ENCODE results near the gene TMIE.

Gene TMIE

GRCh38 chr3:46715507-46716175 is 14.4 kb downstream of the TMIE start:
- no peaks in the 10 kb centered on the region for H4K20me1 ChIP-seq (ENCODE audit: insufficient read depth, low read length)
- H3K79me2 ChIP-seq (ENCODE audit: low read length): no peaks in the 10 kb centered on the region
- no peak overlapping the region for H3K9ac ChIP-seq (ENCODE audit: low read length)
- peaks cover 11% of the 10 kb centered on the region for H3K4me1 ChIP-seq (ENCODE audit: low read length)
- H3K9me3 ChIP-seq (ENCODE audit: insufficient read depth, low read length): no peaks in the 10 kb centered on the region
- H3K4me2 ChIP-seq (ENCODE audit: low read length): no peak overlapping the region
- TF ChIP-seq EZH2phosphoT487 (IDR thresholded peaks at IDR 0.05; ENCODE audit: low read depth) (no peak), CTCF (IDR thresholded peaks at IDR 0.05; ENCODE audit: low read depth, low read length) (no peak)
- no peak overlapping the region for H2AFZ ChIP-seq (ENCODE audit: low read depth, low read length)
- H3K36me3 ChIP-seq (replicated peaks; ENCODE audit: low read depth, low read length): no peaks in the 10 kb centered on the region
- no peak overlapping the region for H3K4me3 ChIP-seq (ENCODE audit: low read length)
- H3K27me3 ChIP-seq (ENCODE audit: low read depth, low read length): peaks cover 16% of the 10 kb centered on the region; the same call in 1 of the 2 replicates
- H3K27ac ChIP-seq (ENCODE audit: low read length): no peak overlapping the region

- H3K27me3 ChIP-seq (ENCODE audit: low read depth, low read length): peaks cover 21% of the 10 kb centered on the region; the same call in 1 of the 2 replicates
- no peak overlapping the region for H3K4me2 ChIP-seq (ENCODE audit: low read length)
- H2AFZ ChIP-seq (ENCODE audit: low read depth, low read length): no peak overlapping the region
- peaks cover 11% of the 10 kb centered on the region for H3K4me1 ChIP-seq (ENCODE audit: low read length)
- H3K27ac ChIP-seq (ENCODE audit: low read length): no peak overlapping the region
- no peaks in the 10 kb centered on the region for H3K9me3 ChIP-seq (ENCODE audit: insufficient read depth, low read length)
- no peaks in the 10 kb centered on the region for H3K36me3 ChIP-seq (replicated peaks; ENCODE audit: low read depth, low read length)
- no peak overlapping the region for H3K9ac ChIP-seq (ENCODE audit: low read length)
- no peak overlapping the region for H3K4me3 ChIP-seq (ENCODE audit: low read length)
- H4K20me1 ChIP-seq (ENCODE audit: insufficient read depth, low read length): no peaks in the 10 kb centered on the region
- H3K79me2 ChIP-seq (ENCODE audit: low read length): no peaks in the 10 kb centered on the region
- TF ChIP-seq CTCF (IDR thresholded peaks at IDR 0.05; ENCODE audit: low read depth, low read length) (no peak), EZH2phosphoT487 (IDR thresholded peaks at IDR 0.05; ENCODE audit: low read depth) (no peak)
Observed at GRCh38 chr3:46716461-46717441, 15.6 kb downstream of the TMIE start.

- Histone ChIP-seq H3K4me3 (ENCODE audit: low read length) (no peak within 1 kb of the TSS), H3K4me2 (ENCODE audit: low read length) (no peak within 1 kb of the TSS), H3K9me3 (ENCODE audit: insufficient read depth, low read length) (no peaks in the 10 kb centered on the region), H3K27ac (ENCODE audit: low read length) (no peak within 1 kb of the TSS), H2AFZ (ENCODE audit: low read depth, low read length) (no peak within 1 kb of the TSS), H3K27me3 (ENCODE audit: low read depth, low read length) (peaks cover 21% of the 10 kb centered on the region; the same call in 1 of the 2 replicates), H3K9ac (ENCODE audit: low read length) (no peak within 1 kb of the TSS), H4K20me1 (ENCODE audit: insufficient read depth, low read length) (no peaks in the 10 kb centered on the region), H3K4me1 (ENCODE audit: low read length) (peaks cover 11% of the 10 kb centered on the region), H3K36me3 (replicated peaks; ENCODE audit: low read depth, low read length) (no peaks in the 10 kb centered on the region), H3K79me2 (ENCODE audit: low read length) (no peaks in the 10 kb centered on the region)
- no peak for TF ChIP-seq EZH2phosphoT487 (IDR thresholded peaks at IDR 0.05; ENCODE audit: low read depth)
- peak; percentile 41 for TF ChIP-seq CTCF (IDR thresholded peaks at IDR 0.05; ENCODE audit: low read depth, low read length)
Observed at GRCh38 chr3:46717447-46718231, 16.4 kb downstream of the TMIE start, which contains the start of gene PRSS50. PRSS50 (minus strand) TSS chr3:46717869; CDS start chr3:46717824, 45 bp downstream.
